Activated T-helper 1 cell treated with anti-CD3 and anti-CD28 coated beads, Interleukin-2, amount 50 U/mL, for 16 hours (primary cell): ENCODE results near the gene CLRN3.

Experiments
- DNase-seq, 2 donors: peaks; one replicate each; pipeline ENCODE4 v3.0.0-alpha.2; 2020; ENCODE audit warnings: low read depth in 1 of 2, low spot score in 1 of 2

Gene CLRN3

DNA sequence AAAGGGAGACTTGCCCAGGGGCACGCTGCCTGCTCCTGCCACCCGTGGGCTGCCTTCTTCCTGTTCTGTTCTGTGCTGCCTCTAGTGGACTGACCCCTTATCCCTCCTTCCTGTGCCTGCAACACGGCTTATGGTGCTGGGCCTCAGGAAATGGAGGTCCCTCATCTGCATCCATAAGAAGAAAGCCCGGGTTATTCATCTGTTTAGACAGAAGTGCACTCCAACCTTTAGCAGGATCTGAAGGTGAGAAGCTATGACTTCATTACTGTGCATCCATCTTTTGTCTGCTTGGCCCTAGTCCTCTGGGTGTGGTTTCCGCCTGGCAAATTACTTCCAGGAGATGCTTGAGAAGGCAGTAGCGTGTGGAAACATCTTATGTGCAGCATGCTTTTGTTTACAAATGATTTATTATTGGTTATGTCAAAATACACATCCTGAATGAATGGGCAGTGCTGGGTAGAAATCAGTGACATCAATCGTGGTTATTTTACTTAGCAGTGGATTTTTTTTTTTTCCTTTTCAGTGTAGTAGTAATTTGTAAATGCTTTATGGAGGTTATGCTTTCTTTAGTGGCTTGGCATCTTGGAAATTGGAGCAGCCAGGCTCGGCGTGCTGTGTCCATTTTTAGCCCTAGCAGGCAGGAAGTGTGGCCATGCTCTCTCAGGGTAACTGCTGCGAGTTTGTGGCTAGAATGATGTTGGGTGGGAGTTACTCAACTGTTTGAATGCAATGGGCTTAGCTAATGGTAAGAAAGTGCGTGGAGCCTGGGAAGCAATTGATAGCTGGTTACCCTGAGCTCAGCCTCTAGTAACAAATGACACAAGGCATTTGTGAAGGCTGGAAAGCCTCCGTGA lies 26.9 kb upstream of the CLRN3 start:
- no peak for DNase-seq

GRCh38 chr10:127918572-127918971 lies 25.8 kb upstream of the CLRN3 start:
- DNase-seq, result no peak

- DNase-seq, result no peak
These were observed 24.1 kb upstream of the CLRN3 start for GRCh38 chr10:127916826-127917225.

DNA sequence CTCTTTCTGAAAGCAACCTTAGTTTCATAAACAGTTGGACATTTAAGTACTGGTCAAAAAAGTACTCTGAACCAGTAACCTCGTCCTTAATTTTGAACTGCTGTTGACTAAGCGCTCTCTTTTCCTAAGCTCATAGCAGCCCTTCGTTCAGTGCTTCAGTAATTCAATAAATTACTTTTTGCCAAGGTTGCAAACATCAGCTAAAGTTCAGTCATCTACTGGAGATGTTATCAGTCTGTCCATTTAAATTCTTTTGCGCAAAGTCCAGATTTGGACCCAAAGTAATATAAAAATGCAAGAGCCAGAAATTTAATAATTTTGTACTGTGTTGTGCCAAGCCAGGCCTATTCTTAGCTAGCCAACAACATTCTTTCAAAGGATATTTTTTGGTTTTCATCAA lies 22.6 kb upstream of the CLRN3 start:
- no peak for DNase-seq

GRCh38 chr10:127913368-127913759 lies 20.6 kb upstream of the CLRN3 start:
- DNase-seq, result no peak

DNA sequence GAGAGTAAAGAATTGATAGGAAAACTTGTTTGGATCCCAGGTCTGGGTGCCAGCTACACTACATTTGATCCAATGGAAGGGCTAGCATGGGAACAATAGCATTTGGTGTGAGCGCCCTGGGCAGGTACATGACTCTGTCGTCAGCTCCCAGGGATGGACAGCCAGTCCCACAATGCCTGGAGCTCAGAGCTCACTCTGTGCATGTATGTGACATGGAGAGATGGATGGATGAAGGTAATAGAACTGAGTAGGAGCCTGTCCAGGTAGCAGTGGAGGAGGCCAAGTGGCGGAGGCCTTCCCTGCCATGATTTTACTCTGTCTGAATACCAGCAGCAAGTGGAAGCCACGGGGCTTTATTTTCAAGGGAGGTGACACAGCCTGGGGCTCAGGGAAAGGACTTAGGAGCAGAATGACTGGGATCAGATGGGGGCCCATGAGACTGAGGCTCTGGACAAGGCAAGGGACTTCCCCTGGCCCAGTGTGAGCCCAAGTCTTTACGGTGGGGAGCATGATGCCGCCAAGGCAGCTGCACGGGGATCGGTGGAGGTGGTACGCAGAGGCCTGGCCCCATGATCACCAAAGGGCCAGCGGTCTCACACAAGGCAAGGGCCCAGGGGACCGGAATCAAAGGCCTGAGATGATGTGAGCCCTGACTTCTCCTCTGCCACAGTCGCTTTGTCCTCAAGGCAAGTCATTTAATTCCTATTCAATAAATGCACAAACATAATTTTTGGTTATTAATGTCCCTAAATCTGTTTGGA lies 20.0 kb upstream of the CLRN3 start:
- DNase-seq, result no peak

DNA sequence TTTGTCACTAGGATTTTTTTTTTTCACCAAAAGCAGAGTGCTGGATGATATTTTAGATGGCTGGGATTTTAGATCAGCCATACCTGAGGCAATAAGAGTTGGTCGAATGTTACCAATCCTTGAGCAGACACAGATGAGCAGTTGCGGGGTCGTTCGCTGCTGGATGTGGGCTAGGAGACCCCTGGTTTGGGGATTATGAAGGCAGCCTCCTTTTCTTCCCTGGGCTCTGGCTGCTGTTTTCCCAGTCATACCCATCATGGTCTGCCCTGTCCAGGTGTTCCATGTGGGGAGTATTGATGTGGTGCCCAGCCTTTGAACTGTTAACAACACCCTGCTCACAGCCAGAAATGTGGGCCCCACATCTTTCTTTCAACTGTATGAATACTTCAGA lies 19.1 kb upstream of the CLRN3 start:
- no peak for DNase-seq

GRCh38 chr10:127911218-127911866 lies 18.6 kb upstream of the CLRN3 start:
- DNase-seq, result no peak

DNA sequence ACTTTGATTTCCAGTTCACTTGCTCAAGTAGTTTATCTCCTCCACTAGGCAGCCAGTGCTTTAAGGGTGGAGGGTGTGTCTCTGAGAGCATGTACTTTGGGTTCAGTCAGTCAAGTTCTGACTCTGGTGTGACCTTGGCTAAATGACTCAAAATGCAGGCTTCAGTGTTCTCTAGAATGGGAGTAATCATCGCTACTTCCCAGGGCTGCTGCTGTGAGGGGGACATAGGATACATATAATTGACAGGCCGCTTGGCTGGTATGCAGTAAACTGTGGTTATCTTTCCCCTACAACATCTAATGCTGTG lies 17.7 kb upstream of the CLRN3 start:
- DNase-seq, result no peak

- no peak for DNase-seq
These were observed 17.1 kb upstream of the CLRN3 start for GRCh38 chr10:127909716-127910463.

GRCh38 chr10:127908959-127909267 lies 16.2 kb upstream of the CLRN3 start:
- no peak for DNase-seq

DNA sequence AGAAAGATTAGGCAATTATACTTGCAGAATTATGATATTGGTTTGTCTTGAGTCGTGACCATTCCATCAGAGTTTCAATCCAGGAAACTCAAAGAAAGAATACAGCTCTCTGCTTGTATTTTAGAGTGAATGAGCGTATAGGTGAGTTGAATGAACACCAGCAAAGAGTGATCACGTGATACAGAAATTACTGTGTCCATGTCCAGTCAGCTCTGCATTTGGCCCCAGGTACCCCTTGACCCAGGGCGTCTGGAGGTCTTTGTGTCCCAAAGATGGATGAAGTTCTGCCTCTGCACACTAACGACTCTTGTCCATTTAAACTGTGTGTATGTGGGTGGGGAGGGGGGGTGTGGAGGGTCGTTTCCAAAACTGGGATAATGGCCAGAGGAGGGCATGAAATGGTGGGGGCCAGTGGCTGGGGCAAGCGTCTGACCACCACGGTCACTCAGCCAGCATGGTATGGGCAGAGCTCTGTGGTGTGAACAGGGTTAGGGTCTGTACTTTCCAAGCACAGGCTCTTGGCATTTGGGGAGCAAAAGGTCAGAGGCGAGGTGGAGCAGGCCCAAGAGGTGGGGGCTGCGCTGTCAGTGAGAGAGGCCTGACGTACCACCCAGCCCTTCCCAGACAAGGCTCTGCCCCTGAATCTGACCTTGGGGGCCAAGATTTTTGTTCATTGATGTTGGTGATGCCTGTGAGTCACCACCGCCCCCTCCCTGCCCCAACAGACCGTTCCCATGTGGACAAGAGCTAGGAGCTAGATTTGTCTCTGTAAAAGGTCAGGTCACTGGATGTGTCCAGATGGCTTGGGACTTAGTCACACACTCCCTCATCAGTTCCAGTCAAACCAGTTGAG lies 15.6 kb upstream of the CLRN3 start:
- DNase-seq, result no peak

DNA sequence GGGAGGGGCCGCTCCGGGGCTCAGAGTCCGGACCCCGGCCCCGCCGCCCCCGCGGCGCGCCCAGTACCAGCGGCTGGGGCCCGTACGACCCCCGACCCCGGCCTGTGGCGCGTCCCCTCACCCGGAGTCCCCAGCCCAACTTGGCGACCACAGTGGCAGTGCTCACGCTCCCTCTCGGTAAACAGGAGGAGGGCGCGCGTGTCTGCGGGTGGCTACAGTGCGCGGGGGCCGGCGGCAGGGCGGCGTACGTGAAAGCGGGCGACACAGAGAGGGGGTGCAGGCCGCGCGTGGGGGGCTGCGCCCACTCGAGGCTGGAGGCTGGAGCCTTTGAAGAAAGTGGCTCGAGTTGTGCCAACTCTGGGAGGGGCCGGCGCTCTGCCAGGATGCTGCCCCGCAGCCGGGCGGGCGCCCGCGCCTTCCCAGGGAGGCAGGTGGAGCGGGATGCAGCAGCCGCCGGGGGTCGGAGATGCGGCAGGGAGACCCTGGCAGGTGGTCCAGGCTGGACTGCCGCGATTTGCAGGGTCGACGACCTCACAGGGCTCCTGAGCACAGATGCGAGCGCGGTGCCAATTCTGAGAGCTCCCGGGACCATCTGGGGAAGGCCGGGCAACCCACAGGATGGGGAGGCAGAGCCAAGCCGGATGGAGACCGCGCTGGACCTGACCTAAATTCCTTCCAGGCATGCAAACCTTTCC lies 14.8 kb upstream of the CLRN3 start:
- no peak for DNase-seq

DNA sequence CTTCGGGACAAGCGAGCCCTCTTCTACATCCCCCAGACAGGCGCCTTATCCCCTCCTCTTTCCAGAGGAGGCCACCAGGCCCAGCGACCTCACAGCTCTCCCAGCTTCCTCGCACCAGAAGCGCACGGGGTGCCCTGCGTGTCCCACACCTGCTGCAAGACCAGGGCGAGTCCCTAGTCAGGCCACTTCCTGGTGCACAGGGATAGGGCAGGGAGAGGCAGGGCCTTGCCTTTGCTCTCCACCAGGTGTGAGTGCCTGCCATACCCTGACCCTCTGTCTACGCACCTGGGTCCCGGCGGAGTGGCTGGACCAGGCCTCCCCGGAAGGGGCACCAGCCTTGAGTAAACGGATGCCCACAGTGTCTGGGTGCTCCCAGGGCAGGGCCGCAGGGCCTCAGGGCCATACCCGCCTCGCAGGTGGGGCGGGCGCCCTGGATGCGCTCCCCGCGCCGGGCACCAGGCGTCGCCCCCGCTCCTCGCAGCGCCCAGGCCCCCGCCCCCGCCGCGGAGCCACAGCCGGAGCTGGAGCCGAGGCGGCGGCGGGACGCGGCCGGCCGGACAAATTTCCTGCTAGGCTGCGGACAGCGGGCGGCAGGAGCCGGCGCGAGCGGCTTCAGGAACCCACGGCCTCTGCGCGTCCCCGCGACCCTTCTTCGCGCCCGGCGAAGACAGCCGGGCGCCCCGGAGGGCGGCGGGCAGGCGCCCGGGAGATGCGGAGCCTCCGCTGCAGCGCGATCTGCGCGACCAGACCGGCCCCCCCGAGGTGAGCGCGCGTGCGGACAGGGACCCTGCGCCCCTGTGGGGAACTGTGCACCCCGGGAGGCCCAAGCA lies 14.0 kb upstream of the CLRN3 start, which contains the start of gene PTPRE:
PTPRE (plus strand) TSS at position 556 of the 830 bp plus-strand sequence. CDS start 133,779 bp downstream, outside the sequence.
- peak; percentile 27 to 61 for DNase-seq

- no peak for DNase-seq
These were observed 13.1 kb upstream of the CLRN3 start for GRCh38 chr10:127905848-127906261.

DNA sequence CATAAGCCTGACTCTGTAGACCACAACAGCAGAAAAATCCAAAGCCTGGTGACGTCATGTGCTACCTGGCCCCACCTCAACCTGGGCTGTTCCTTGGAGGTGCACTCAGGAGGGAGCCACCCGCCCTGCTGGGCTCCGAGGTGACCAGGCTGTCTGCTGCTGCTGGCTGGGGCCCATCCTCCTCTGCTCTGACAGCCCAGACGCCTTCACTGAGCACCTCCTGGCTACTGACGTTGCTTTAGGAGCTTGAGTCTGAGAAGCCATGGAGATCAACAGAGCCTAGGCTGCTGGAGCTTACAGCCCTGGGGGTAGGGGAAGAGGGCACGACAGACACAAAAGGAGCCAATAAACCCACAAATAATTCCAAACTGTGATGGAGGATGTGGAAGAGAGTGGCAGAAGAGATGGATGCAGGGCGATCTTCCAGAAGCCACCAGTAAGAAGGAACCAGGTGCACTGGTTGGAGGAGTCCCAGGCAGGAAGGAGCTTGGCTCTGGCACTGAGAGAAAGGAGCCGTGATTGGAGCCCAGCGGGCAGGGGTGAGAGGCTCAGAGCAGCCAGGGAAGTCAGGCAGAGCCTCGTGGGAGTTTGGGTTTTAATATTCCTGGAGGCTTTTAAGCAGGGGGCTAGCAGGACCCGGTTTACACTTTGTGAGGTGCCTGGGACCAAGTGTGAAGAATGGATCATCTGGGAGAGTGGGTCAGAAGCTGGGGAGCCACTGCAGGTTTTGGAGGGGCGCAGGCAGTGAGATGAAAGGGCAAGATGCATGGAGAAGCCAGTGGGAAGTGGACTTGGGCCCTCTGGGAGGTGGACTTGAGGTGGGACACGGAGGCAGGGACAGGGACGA lies 12.5 kb upstream of the CLRN3 start:
- DNase-seq, result no peak

- no peak for DNase-seq
These were observed 11.7 kb upstream of the CLRN3 start for GRCh38 chr10:127904311-127905000.

- DNase-seq, result no peak
These were observed 11.0 kb upstream of the CLRN3 start for GRCh38 chr10:127903789-127904188.
